Measurements from ENCODE around the gene TCF15.

TCF15 gene

GRCh38 chr20:611047-611842, 1.1 kb upstream of the TCF15 start:
- DNase-seq (ENCODE audit: low spot score): no peak

- no peak for DNase-seq (ENCODE audit: low spot score)
Observed at GRCh38 chr20:609371-609964, 641 bp downstream of the TCF15 start.

DNA sequence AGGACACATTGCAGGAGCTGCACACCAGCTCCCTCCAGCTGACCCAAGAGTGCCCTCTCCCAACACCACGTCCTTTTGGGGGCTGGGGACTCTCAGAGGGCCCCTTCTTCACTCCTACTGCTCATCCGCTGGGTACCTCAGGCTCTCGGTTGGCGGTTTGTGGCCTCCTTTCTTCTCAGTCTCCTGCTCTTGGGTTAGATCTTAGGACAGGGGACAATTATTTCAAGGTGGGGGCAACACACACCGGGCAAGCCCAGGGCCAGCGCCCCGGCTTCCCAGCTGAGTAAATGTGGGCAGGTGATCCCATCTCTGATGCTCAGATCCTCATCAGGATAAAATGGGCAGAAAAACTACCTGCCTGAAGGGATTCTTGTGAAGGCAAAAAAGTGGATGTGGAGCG, 1.1 kb downstream of the TCF15 start:
- no peak for DNase-seq (ENCODE audit: low spot score)

DNA sequence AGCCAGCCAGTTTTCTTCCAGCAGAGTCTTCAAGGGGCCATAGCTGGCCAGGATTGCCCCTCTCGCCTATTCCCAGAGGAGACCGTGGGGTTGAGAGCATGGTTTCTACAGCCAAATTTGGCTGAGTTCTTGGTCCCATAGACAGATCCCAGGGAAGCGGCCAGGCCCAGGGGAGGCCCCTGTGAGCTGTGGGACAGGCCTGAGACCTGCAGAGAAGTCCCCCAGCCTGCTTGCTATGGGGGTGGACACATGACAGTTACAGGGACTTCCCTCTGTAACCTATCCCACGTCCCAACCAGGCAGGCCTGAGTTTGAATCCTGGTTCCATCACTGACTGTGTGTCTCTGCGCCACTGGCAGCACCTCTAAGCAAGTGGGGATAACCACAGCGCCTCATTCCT, 2.6 kb downstream of the TCF15 start:
- no peak for DNase-seq (ENCODE audit: low spot score)

GRCh38 chr20:605237-605636, 4.9 kb downstream of the TCF15 start:
- no peak for DNase-seq (ENCODE audit: low spot score)

GRCh38 chr20:603116-603640, 6.9 kb downstream of the TCF15 start:
- DNase-seq (ENCODE audit: low spot score): no peak

DNA sequence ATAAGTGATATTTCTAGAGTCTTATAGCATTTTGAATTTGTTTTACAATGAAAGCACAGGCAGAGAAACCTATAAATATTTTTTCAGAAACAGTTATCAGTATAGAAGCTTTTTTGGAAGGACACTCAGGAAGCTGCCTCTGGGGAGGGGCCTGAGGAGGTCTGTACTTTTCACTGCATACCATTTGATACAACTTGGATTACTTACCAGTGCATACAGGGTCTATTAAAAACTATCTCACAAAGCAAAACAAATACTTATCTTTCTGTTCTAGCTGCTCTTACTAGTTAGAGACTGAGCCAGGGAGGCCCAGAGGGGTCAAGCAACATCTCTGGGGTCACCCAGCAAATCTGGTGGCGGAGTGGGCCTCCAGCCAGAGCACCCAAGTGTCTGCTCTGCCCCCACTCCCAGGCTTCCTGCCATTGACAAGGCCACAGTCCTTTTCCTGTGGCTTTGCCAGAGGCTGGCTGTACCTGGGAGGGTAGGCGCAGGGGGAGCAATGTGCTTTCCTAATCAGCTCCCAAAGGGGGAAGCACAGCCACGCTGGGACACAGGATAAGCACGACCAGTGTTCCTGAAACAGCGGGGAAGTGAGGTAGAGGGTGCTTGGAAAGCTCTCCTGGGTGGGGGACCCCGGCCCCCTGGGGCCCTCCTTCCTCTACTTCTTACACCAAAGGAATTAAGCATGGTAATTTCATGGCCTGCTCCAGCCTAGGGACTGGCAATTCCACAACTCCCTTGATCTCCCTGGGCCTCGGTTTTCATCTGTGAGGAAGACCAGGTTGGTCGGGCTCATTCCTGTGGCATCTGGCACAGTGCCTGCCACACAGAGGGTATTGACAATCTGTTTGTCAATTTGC, 7.8 kb downstream of the TCF15 start:
- DNase-seq (ENCODE audit: low spot score): no peak

GRCh38 chr20:600736-601135, 9.4 kb downstream of the TCF15 start:
- DNase-seq (ENCODE audit: low spot score): no peak

DNA sequence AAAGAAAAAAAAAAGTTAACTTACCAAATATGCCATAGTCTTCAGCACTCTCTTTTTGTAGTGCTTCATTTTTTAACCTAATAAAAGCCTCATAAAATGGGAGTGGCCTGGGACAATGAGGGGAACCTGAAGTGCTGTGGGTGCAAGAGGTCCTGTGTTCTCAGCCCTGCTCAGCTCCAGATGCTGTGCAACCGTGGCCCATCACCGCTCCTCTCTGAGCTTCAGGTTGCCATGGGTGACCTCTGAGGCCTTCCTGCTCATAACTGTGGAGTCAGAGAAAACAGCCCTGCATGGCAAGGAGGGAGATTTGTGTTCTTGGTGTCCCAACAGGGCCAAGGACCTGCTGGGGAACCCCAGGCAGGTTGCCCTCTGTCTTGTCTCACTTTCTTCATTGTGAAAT, 10.0 kb downstream of the TCF15 start:
- DNase-seq (ENCODE audit: low spot score): no peak

DNA sequence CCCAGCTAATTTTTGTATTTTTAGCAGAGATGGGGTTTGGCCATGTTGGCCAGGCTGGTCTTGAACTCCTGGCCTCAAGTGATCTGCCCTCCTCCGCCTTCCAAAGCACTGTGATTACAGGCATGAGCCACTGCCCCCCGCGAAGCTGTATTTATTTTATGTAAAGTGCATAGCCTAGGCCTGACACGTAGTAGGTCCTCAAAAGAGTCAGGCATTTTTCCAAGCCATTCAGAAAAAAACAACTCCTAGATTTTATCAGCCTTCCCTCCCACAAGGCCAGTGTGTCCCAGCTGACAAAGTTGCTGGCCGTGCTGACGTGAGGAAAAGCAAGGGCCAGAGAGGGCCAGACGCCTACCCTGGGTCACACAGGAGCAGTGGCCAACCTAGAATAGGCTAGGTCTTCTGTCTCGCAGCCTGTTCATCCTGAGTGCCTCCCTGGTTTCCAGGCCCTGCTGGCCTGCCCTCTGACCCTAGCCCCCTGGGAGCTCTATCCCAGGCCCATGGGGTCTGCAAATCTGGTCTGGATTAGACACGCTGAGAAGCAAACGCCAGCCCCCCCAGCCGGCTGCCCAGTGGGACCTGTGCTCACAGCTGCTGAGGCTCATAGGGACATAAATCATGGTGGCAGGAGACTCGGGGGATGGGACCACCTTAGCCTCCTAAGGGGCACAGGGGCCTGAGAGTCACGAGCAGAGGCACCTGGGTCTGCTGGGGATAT, 11.8 kb downstream of the TCF15 start:
- no peak for DNase-seq (ENCODE audit: low spot score)

DNA sequence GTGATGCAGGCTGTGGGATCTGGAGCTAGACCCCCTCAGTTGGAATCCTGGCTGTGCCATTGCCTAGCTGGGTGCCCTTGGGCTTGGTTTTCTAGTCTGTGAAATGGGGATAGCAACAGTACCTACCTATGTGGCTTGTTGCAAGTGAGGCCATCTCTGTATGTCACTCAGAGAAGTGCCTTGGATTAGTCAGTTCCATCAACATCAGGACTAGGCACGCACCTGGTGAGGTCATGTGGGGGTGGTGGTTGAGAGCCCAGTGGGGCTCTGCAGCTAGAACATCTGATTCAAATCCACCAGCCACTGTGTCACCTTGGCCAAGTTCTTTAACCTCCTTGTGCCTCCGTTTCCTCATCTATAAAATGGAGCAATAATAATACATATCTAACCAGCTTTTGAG, 12.5 kb downstream of the TCF15 start:
- no peak for DNase-seq (ENCODE audit: low spot score)

- no peak for DNase-seq (ENCODE audit: low spot score)
Observed at GRCh38 chr20:595330-596308, 14.5 kb downstream of the TCF15 start.

GRCh38 chr20:592506-592905, 17.6 kb downstream of the TCF15 start:
- DNase-seq (ENCODE audit: low spot score): no peak

DNA sequence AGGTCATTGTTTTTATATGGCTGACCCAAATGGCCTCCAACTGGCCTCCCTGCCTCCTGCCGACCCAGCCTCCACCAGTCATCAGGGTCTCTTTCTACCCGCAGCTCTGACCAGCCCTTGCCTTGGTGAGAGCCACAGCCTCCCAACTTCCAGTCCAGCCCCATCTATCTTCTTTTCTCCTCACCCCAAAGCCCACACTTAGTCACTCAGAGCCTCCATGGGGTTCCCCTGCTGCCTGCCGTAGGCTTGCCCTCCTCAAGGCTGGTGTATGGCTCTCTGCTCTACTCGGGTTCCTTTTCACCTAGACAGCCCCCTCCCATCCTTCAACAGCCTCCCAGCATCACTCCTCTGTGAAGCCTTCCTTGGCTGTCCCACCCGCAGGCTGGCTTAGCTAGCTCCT, 18.2 kb downstream of the TCF15 start:
- no peak for DNase-seq (ENCODE audit: low spot score)

GRCh38 chr20:588932-589672, 21.0 kb downstream of the TCF15 start:
- DNase-seq (ENCODE audit: low spot score): no peak

DNA sequence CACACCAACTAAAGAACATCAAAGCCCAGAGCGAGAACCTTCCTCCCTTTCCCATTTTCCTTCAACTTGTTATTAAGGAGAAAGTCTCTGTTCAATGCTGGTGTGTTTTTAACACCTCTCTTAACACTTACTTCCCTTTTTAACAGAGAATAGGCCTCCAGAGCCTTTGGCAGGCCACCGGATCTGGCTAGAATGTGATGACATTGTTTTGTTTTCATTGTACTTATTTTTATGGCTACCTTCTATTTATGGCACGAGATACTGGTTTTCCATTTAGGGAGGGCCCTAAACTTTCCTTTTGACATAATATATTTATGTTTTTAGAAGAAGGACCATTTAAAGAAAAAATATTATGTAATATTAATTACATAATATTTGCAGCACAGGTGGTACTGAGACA, 21.6 kb downstream of the TCF15 start:
- DNase-seq (ENCODE audit: low spot score): no peak

GRCh38 chr20:584971-585301, 25.2 kb downstream of the TCF15 start:
- no peak for DNase-seq (ENCODE audit: low spot score)

DNA sequence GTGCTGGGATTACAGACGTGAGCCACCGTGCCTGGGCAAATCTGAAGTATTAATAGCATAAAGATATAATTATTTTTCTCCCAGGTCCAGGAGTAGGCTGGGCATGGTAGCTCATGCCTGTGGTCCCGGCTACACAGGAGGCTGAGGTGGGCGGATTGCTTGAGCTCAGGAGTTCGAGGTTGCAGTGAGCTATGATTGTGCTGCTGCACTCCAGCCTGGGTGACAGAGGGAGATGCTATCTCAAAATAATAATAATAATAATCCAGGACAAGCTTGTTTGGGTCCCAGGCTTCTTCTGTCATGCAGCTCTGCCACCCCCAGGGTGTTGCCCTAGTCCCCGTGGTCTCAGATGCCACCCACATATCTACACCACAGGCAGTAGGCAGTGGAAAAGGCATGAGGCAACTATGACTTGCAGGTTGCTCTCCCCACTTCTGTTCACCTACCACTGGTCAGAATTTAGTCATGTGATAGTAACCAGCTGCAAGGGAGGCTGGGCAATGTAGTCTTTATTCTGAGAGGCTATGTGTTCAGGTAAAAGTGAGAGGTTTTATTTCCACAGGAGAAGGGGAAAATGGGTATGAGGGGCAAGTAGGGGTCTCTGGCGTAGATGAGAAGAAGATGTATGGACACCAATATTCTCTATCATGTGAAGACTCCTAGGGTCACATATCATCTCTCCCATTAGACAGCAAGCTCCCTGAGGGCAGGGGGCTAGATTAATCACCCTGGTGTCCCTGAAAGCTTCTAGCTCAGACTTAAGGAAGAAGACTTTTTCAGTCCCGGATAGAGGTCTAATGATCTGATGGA, 25.7 kb downstream of the TCF15 start:
- no peak for DNase-seq (ENCODE audit: low spot score)

DNA sequence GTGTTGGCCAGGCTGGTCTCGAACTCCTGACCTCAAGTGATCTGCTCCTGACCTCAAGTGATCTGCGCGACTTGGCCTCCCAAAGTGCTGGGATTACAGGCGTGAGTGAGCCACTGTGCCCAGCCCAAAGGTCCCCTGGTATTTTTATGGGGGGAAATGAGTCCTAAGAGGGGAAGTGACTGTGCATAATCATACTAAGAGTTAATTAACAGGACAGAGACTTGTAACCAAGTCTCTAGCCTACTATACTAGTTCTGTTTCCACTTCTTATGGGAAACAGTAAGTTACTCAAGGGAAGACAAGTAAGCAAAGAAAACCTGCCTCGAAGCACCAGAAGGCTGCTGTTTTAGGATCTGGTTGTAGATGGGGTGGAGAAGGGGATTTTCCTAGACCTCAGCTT, 27.9 kb downstream of the TCF15 start:
- DNase-seq (ENCODE audit: low spot score): no peak

Data from COLO829 (cell line).